Ammon's horn (tissue), 1 donor: ENCODE data around the gene METTL27.
"Not testable (repeated sequence)": the region's sequence is repeated elsewhere in the genome, so short reads cannot be mapped to it uniquely, and the experiment has no call there.

ENCODE experiments used
- DNase-seq: peaks from one replicate; pipeline ENCODE4 v3.0.0-alpha.2; 2016; ENCODE audit warnings: low spot score

Gene METTL27

DNA sequence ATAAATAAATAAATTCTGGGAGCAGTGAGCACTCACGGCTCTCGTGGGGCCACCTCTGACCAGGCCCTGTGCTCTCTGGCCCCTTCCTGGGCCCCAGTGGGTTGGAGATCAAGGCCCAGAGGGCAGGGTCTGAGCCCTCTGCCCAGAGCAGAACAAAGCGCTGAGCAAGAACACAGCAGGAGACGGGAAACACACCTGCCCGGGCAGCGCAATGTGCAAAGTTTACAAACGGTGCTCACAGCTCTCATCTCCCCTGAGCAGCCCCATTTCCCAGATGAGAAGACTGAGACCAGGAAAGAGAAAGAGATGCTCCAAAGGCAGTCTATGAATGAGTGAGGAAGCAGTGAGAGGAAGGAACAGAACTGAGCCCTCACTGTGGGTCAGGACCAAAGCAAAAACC, 3.0 kb downstream of the METTL27 start:
- no peak for DNase-seq

- DNase-seq: no peak
Observed at GRCh38 chr7:73838642-73839041, 3.7 kb downstream of the METTL27 start.

GRCh38 chr7:73837167-73837566, 5.1 kb downstream of the METTL27 start:
- not testable (repeated sequence) for DNase-seq

- no peak for DNase-seq
Observed at GRCh38 chr7:73834626-73835191, 7.6 kb downstream of the METTL27 start.

DNA sequence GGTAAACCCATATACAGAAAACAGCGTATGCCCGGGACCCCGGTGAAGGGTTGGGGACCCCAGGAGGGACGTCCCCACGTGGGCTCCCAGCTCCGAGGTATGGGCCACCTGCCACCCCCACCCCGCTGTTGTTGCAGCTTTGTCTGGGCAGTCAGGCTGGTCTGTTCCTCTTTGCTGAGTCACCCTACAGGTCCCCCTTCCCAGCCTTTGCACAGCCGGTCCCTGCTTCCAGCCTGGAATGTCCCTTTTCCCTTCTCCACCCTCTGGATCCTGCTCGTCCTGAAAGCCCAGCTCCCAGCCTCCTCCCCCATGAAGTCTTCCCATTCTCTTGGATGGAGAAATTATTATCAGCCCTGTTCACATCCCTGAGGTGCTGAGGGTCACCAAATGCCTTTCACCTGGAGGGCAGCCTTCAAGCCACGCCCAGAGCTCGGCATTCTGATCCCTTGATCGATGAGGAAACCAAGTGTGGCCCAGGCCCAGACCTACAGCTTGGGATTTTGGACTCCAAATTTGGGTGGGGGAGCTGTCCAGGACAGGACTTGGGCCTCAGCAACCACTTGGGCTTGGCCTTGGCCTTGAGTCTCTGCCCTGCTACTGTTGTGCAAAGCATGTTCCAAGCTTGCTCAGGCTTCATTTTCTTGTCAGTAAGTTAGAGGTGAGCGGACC, 8.9 kb downstream of the METTL27 start:
- DNase-seq: no peak

DNA sequence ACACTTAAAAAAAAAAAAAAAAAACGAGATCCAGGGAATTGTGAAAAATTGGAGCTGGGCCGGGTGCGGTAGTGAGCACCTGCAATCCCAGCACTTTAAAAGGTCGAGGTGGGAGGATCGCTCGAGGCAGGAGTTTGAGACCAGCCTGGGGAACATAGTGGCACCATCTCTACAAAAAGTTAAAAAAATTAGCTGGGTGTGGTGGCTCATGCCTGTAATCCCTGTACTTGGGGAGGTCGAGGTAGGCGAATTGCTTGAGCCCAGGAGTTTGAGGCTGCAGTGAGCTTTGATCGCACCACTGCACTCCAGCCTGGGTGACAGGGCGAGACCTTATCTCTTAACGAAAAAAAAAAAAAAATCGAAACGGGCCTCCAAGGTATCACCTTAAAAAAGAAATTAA, 9.5 kb downstream of the METTL27 start:
- DNase-seq: no peak

- no peak for DNase-seq
Observed at GRCh38 chr7:73831834-73832651, 10.3 kb downstream of the METTL27 start.

DNA sequence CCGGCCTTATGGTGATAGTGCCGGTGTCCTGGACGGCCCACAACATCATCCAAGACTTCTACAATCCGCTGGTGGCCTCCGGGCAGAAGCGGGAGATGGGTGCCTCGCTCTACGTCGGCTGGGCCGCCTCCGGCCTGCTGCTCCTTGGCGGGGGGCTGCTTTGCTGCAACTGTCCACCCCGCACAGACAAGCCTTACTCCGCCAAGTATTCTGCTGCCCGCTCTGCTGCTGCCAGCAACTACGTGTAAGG, 10.8 kb downstream of the METTL27 start:
- no peak for DNase-seq

DNA sequence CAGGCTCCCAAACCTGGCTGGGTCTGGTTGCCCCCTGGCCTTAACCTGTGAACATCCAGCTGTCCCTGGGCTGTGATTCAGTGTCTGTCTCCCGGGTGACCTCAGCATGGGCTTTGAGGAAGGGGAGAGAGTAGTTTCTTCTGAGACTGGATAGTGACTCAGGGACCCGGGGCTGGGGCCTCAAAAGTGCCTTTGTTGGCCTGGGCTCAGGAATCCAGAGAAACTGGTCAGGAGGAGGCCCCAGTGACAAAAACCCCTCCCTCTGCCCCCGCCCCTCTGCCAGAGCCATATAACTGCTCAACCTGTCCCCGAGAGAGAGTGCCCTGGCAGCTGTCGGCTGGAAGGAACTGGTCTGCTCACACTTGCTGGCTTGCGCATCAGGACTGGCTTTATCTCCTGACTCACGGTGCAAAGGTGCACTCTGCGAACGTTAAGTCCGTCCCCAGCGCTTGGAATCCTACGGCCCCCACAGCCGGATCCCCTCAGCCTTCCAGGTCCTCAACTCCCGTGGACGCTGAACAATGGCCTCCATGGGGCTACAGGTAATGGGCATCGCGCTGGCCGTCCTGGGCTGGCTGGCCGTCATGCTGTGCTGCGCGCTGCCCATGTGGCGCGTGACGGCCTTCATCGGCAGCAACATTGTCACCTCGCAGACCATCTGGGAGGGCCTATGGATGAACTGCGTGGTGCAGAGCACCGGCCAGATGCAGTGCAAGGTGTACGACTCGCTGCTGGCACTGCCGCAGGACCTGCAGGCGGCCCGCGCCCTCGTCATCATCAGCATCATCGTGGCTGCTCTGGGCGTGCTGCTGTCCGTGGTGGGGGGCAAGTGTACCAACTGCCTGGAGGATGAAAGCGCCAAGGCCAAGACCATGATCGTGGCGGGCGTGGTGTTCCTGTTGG, 11.4 kb downstream of the METTL27 start, which contains the start of gene CLDN4:
Gene CLDN4, plus strand, starts transcription at position 316 of the 903 bp plus-strand sequence. Its CDS starts 206 bp downstream, at position 522.
- no peak for DNase-seq

DNA sequence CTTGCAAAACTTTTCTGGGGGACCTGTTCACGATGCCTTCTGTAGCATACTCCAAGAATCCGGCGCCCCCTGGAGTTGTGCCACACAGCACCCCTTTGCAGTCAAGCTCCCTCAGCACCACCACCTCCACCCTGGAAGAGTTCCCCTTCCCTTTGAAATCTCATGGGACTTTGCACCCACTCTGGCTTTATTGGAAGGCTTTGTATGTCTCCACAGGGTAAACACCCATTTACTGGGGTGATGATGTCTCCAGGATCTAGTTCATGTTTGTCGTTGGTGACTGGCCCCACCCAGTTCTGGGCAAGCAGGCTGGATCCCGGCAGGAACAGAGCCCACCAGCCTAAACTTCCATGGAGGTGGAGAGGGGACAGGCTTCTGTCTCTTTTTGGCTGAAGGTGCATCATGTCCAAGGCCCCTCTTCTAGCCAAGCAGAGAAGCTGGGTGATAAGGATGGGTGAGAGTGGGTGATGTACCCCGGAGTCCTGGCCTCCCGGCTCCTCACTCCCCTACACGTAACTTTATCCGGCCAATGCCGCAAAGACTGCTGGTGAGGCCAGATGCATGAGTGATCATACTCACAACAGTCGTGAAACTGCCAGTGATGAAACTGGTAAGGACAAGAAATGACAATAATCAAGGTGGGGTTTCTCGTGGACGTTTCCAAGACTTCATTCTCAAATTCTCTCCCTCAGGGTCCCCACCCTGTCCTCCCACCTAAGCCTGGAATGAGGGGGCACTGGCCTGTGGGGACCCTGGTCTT, 12.2 kb downstream of the METTL27 start:
- no peak for DNase-seq

DNA sequence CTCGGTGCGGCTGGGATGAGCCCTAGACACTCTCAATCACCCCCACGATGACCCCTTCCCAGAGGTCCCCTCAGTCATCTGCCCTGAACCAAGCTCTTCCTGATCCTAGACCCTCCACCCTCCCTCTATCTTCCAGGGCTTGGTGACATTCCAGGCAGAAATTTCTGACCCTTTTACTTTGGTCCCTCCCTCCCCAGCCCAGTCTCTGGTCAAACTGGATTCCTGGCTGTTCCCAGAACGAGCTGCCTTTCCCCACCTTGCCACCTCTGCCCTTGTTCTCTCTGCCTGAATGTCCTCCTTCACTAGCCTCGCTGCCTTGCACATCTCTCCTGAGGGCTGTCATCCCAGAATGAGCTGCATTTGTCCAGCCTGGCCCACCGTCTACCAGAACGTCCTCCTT, 12.8 kb downstream of the METTL27 start:
- no peak for DNase-seq

DNA sequence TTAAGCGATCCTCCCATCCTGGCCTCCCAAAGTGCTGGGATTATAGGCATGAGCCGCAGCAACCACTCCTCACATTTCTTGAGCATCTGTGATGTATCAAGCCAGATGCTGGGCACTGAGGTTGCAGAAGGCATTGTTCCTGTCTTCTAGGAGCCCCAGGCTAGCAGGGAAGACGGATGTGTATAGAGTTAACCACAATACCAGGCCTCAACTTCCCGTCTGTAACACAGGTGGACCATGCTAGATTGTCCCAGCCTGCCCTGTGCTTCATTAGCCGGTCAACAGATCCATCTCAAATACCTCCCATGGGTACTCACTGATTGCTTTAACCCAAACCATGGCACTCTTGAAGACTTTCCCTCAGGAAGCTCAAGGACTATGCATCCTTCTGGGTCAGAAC, 13.3 kb downstream of the METTL27 start:
- no peak for DNase-seq

GRCh38 chr7:73828107-73828803, 14.1 kb downstream of the METTL27 start:
- no peak for DNase-seq

DNA sequence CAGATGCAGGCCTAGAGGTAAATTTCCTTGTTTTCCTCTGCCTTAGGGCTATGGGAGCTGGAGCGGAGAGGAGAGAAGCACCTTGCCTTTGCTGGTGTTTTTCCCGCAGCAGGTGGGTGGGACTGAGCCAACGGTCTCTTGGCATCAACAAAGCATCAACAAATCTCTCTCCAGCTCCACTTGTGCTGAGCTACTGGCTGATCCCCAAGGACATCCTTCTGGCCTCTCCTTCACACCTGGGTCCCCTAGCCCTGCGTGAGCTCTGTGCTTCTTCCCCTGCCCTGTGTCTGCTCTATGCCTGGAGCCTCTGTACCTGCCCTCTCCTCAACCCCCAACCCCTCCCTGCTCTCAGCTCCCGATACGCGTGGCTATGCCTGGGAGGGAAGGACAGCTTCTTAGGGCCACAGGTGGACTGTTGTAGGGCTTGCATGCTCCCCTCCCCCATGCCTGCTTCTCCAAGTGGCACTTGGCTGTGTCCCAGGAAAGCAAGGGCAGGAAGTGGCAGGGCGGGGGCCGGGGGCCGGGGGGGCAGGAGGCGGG, 14.7 kb downstream of the METTL27 start:
- no peak for DNase-seq

GRCh38 chr7:73824986-73825385, 17.3 kb downstream of the METTL27 start:
- DNase-seq: no peak

DNA sequence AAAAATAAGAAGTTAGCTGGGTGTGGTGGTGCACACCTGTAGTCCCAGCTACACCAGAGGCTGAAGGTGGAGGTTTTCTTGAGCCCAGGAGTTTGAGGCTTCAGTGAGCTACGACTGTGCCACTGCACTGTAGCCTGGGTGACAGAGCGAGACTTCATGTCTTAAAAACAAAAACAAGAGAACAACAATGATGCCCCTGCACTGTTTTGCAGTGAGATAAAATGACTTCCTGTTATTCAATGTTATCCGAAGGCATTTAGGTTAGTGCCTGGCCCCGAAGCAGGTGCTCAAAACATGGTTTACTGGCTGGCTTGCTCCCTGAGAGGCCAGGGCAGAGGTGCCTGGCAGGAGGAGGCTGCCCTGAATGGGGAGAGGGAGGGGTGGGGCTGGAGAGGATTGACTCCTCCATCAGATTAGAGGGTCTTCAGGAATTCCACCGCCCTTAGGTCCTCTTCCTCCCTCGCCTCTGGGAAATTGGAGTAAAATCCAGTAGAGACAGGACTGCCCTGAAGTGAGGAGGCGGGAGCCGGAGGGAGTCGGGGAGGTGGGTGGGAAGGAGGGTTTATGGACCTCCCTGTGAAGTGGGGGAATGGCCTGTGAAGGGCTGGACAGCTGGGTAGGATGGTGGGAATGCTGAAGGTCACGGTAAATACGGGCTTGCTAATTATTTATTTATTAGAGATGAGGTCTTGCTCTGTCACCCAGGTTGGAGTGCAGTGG, 18.3 kb downstream of the METTL27 start:
- DNase-seq: no peak

- no peak for DNase-seq
Observed at GRCh38 chr7:73823257-73823656, 19.1 kb downstream of the METTL27 start.

DNA sequence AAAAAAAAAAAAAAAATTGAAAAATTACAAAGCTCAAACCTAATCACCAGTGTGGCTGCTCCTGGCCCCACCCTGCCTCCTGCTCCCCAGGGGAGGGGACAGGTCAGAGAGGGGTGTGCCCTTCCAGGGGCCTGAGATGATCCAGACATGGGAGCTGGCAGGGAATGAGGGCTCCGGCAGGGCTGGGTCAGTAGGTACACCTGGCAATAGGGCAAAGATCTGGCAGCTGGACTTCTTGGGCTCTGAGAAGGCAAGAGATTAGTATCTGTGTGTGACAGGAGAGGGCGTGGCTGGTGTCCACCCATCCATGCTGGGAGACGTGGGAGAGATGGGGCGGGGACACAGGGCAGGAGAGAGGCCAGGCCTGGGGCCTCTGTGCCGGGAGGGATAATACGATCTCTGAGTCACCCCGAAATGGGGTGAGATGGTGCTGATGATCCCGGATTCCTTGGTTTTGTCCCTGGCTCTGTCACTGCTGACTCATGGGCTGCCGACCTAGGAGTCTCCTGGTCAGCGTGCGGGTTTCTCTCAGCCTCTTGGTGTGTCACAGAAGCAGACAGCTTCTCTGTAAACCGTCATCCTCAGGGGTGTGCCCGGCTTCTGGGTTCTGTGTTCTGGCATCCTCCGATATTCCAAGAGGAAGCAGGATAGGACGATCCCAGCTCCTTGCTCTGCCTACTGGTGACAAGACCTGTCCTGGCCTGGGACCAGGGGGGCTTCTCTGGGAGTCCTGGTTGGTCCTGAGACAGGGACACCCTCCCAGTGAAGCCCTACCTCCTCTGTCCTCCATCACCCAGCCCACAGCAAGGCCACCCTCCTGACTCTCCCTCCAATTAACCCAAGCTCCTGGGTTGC, 19.8 kb downstream of the METTL27 start:
- DNase-seq: no peak
